ENCODE measurements around the gene NET1.

The NET1 gene

GRCh38 chr10:5381187-5381586, 31.2 kb upstream of the NET1 start:
- DNase-seq, result no peak
- TF ChIP-seq GATA1 (IDR thresholded peaks at IDR 0.05; ENCODE audit: low read depth, low read length) (no peak), POLR2A (IDR thresholded peaks at IDR 0.05; ENCODE audit: low read length) (no peak)

- DNase-seq, result no peak
- no peak for TF ChIP-seq POLR2A (IDR thresholded peaks at IDR 0.05; ENCODE audit: low read length)
- no peak for TF ChIP-seq GATA1 (IDR thresholded peaks at IDR 0.05; ENCODE audit: low read depth, low read length)
These were observed 27.1 kb upstream of the NET1 start for GRCh38 chr10:5385224-5385623.

- TF ChIP-seq POLR2A (IDR thresholded peaks at IDR 0.05; ENCODE audit: low read length) (no peak), GATA1 (IDR thresholded peaks at IDR 0.05; ENCODE audit: low read depth, low read length) (no peak)
- DNase-seq, result no peak
These were observed 25.2 kb upstream of the NET1 start for GRCh38 chr10:5387169-5387568.

- no peak for TF ChIP-seq POLR2A (IDR thresholded peaks at IDR 0.05; ENCODE audit: low read length)
- TF ChIP-seq GATA1 (IDR thresholded peaks at IDR 0.05; ENCODE audit: low read depth, low read length), result no peak
These were observed 21.7 kb upstream of the NET1 start for GRCh38 chr10:5390607-5391205.

GRCh38 chr10:5391790-5392189, 20.6 kb upstream of the NET1 start:
- TF ChIP-seq POLR2A (IDR thresholded peaks at IDR 0.05; ENCODE audit: low read length) (no peak), GATA1 (IDR thresholded peaks at IDR 0.05; ENCODE audit: low read depth, low read length) (no peak)
- no peak for DNase-seq

More at GRCh38 chr10:5390607-5391205, 21.7 kb upstream of the NET1 start:
- DNase-seq, result no peak

- no peak for DNase-seq
- no peak for TF ChIP-seq POLR2A (IDR thresholded peaks at IDR 0.05; ENCODE audit: low read length)
- no peak for TF ChIP-seq GATA1 (IDR thresholded peaks at IDR 0.05; ENCODE audit: low read depth, low read length)
These were observed 18.8 kb upstream of the NET1 start for GRCh38 chr10:5393529-5393928.

- TF ChIP-seq POLR2A (IDR thresholded peaks at IDR 0.05; ENCODE audit: low read length) (no peak), GATA1 (IDR thresholded peaks at IDR 0.05; ENCODE audit: low read depth, low read length) (no peak)
- DNase-seq, result no peak
These were observed 17.2 kb upstream of the NET1 start for GRCh38 chr10:5395168-5395567.

- DNase-seq, result no peak
- no peak for TF ChIP-seq GATA1 (IDR thresholded peaks at IDR 0.05; ENCODE audit: low read depth, low read length)
- TF ChIP-seq POLR2A (IDR thresholded peaks at IDR 0.05; ENCODE audit: low read length), result no peak
These were observed 15.6 kb upstream of the NET1 start for GRCh38 chr10:5396556-5397300.

GRCh38 chr10:5399332-5399731, 13.0 kb upstream of the NET1 start:
- TF ChIP-seq POLR2A (IDR thresholded peaks at IDR 0.05; ENCODE audit: low read length), result no peak
- TF ChIP-seq GATA1 (IDR thresholded peaks at IDR 0.05; ENCODE audit: low read depth, low read length), result no peak
- no peak for DNase-seq

GRCh38 chr10:5400468-5401240, 11.7 kb upstream of the NET1 start:
- no peak for DNase-seq
- TF ChIP-seq POLR2A (IDR thresholded peaks at IDR 0.05; ENCODE audit: low read length) (no peak), GATA1 (IDR thresholded peaks at IDR 0.05; ENCODE audit: low read depth, low read length) (no peak)

GRCh38 chr10:5402798-5403197, 9.6 kb upstream of the NET1 start:
- no peak for TF ChIP-seq POLR2A (IDR thresholded peaks at IDR 0.05; ENCODE audit: low read length)
- no peak for TF ChIP-seq GATA1 (IDR thresholded peaks at IDR 0.05; ENCODE audit: low read depth, low read length)
- DNase-seq, result no peak

- DNase-seq, result no peak
- TF ChIP-seq POLR2A (IDR thresholded peaks at IDR 0.05; ENCODE audit: low read length), result no peak
- TF ChIP-seq GATA1 (IDR thresholded peaks at IDR 0.05; ENCODE audit: low read depth, low read length), result no peak
These were observed 7.9 kb upstream of the NET1 start, which contains the start of gene TUBAL3 for GRCh38 chr10:5404208-5405041. Gene TUBAL3 (minus strand): TSS chr10:5404828. CDS start chr10:5404792, 36 bp downstream.

- no peak for TF ChIP-seq GATA1 (IDR thresholded peaks at IDR 0.05; ENCODE audit: low read depth, low read length)
These were observed 5.4 kb upstream of the NET1 start for GRCh38 chr10:5406918-5407317.

GRCh38 chr10:5410787-5411186, 1.6 kb upstream of the NET1 start:
- DNase-seq, result peak; percentile 9 to 15

More at GRCh38 chr10:5406918-5407317, 5.4 kb upstream of the NET1 start:
- DNase-seq, result no peak
